HG03457 (cell line): ENCODE results near the gene KRTAP9-7.

Experiments used
- ATAC-seq: cut with Tn5 transposase; IDR thresholded peaks from one replicate; pipeline ENCODE4 v1.9.1; 2021; ENCODE audit warnings: moderate number of reproducible peaks; ENCODE audit not compliant: unreplicated experiment

Gene KRTAP9-7

DNA sequence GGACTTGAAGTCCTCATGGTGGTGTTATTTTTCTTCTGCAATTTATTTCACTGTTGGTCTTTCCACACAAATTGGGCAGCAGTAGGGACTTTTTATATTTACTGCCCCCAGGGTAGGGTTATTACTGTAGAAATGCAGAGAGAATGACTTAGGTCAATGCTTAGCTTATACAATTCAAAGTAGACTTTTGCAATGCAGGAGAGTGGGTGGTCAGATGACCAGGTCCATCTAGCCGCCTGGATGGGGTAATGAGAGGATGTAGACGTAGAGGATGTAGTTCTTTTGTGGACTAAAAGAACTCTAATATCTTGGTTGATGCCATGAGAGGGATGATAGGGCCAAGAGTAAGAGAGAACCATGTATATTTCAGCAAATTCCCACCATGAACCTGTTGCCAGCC, 42.7 kb downstream of the KRTAP9-7 start:
- no peak for ATAC-seq

DNA sequence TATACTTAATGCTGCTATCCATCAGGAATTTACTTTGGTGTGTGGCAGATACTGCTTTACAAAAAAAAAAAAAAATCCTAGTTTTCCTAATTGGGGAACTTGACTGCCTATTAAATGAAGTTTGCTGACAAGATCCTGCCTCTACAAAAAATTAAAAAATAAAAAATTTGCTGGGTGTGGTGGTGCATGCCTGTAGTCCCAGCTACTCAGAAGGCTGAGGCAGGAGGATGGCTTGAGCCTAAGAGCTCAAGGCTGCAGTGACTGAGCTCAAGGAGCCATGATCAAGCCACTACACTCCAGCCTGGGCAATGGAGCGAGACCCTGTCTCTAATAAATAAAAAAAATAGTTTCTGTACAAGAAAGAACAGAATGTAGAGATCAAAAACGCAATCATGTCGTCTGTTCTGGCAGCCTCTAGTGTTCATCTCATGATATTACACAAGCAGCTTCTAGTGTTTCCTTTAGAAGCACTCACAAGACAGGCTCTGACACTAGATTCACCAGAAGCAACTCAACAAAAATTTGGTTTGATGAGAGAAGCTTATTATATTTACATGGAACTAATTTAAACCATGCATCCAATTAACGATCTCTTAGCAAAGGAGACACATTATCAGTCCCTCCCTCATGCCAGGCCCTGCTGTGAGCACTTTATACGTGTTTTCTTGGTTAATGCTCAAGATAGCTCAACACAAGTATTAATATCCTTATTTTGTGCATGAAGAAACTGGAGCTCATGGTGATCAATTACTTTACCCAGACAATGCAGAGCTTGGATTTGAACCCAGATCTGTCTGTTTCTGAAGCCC, 46.8 kb downstream of the KRTAP9-7 start:
- ATAC-seq = no peak

DNA sequence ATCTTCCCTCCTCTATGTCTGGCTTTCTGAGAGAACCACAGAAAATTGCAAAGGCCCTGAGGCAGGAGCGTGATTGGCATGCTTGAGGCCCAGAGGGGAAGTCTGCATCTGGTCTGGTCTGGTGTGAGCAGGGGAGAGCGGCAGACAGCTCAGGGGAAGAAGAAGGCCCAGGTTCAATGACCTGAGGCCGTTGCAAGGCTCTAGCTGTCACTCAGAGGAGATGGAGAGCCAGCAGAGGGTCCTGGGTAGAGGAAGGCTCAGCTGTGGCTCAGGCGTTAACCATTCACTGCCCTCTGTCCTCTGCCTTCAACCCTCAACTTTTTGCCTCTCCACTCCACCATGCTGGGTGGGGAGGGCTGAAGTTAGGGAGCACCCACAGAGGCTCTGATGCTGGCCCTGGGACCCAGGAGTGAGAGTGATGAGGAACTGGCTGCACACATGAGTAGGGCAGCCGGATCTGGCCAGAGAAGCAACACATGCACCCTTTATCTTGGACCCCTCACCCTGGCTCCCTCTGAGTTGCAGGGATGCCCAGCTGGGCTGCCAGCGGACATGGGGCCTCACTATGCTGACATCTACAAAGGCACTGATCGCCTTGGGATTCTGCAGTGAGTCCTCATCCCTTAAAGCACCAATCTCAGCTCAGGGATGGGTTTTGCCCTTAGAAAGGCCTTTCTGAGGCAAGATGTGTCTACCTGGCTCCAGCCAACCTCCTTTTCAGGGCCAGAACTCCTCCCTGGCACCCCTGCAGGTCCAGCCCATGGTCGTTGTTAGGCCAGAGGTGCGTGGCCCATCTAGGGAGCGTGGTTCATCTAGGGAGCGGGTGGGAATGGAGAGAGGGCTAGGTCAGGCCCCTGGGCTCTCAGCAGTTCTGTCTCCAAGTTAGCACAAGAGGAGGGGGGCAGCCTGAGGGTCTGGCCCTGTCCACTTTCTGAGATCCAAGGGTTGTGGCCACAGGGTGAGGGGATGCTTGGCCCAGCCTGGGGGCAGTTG, 47.7 kb downstream of the KRTAP9-7 start:
- no peak for ATAC-seq

DNA sequence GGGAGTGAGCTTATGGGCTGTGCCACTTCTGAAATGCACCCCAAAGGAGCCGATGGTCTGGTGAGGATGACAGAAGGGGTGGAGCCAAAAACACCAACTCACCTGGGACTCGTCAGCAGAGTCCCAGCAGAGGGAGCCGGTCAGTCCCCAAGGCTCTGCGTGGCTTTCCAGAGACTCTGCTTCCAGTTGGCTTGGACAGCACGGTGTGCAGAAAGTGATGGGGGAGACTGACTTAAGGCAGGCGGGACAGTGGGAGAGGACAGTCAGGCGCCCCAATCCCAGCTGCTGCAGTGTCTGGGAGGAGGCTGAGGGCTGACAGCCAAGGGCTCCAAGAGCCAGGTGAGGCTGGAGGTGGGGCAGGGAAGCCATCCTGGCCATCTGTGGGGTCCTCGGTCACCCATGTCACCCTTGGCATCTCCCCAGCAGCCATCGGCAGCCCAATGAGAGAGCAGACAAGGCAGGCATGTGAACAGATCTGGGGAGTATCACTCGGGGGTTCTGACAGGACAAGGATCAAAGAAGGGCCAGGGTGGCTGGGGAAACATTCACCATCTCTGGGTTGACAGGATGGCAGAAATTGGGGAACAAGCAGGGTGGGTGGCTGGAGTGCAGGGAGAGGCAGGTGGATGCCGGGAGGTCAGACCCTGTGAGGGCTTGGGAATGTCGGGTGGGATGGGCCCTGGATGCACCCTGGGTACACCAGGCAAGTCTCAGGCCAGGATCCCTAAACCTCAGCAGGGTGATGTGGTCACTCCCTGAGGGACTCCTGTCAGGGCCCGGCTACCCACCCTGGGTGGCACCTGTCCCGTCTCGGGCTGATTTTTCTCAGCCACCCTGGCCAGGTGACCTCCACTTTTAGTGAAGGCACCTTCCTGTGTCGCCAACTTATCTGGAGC, 48.9 kb downstream of the KRTAP9-7 start:
- no peak for ATAC-seq

DNA sequence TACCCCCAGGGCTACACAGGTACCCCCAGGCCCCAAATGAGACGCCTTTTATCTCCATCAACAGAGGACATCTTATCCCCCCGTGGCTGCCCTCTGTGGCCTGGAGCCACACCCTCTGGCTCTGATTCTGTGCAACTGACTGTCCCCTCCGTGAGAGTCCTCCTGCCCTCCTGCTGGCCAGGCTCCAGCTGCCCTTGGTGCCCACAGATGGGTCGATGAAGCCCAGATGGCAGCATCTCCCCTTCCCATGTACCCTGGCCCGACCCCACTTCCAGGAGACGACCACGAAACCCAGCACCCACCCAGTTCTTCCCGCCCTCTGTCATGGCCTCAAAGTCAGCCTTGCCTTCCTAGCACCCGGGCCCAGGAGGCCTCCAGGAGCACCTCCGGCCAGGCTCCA, 49.6 kb downstream of the KRTAP9-7 start:
- ATAC-seq = no peak

DNA sequence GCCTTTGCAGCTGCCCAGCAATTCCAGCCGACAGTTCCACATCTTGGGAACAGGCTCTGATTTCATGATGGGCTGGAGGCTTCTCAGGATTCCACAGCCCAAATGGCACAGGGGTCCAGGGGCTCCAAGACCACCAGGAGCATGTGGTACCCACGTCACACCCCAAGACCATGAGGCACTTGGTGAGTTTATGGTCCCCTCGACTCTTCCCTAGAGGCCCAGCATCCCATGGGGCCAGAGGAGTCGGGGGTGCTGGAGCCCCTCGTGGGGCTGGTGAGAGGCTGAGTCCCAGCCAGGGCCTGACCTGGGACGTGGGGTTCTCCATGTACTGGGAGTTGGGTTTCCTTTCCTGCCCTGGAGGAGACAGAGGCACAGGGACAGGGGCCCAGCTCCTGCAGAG, 50.1 kb downstream of the KRTAP9-7 start:
- no peak for ATAC-seq
